GM18502 (cell line): Measurements from ENCODE around the gene PDZD8.
A peak's percentile ranks its signal among the peaks of the same experiment; 100 is the strongest.

Experiments used
- ATAC-seq: cut with Tn5 transposase; IDR thresholded peaks from one replicate; pipeline ENCODE4 v1.9.1; 2021; ENCODE audit warnings: mild to moderate bottlenecking; ENCODE audit not compliant: unreplicated experiment, poor library complexity

PDZD8 gene, protein sequence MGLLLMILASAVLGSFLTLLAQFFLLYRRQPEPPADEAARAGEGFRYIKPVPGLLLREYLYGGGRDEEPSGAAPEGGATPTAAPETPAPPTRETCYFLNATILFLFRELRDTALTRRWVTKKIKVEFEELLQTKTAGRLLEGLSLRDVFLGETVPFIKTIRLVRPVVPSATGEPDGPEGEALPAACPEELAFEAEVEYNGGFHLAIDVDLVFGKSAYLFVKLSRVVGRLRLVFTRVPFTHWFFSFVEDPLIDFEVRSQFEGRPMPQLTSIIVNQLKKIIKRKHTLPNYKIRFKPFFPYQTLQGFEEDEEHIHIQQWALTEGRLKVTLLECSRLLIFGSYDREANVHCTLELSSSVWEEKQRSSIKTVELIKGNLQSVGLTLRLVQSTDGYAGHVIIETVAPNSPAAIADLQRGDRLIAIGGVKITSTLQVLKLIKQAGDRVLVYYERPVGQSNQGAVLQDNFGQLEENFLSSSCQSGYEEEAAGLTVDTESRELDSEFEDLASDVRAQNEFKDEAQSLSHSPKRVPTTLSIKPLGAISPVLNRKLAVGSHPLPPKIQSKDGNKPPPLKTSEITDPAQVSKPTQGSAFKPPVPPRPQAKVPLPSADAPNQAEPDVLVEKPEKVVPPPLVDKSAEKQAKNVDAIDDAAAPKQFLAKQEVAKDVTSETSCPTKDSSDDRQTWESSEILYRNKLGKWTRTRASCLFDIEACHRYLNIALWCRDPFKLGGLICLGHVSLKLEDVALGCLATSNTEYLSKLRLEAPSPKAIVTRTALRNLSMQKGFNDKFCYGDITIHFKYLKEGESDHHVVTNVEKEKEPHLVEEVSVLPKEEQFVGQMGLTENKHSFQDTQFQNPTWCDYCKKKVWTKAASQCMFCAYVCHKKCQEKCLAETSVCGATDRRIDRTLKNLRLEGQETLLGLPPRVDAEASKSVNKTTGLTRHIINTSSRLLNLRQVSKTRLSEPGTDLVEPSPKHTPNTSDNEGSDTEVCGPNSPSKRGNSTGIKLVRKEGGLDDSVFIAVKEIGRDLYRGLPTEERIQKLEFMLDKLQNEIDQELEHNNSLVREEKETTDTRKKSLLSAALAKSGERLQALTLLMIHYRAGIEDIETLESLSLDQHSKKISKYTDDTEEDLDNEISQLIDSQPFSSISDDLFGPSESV

DNA sequence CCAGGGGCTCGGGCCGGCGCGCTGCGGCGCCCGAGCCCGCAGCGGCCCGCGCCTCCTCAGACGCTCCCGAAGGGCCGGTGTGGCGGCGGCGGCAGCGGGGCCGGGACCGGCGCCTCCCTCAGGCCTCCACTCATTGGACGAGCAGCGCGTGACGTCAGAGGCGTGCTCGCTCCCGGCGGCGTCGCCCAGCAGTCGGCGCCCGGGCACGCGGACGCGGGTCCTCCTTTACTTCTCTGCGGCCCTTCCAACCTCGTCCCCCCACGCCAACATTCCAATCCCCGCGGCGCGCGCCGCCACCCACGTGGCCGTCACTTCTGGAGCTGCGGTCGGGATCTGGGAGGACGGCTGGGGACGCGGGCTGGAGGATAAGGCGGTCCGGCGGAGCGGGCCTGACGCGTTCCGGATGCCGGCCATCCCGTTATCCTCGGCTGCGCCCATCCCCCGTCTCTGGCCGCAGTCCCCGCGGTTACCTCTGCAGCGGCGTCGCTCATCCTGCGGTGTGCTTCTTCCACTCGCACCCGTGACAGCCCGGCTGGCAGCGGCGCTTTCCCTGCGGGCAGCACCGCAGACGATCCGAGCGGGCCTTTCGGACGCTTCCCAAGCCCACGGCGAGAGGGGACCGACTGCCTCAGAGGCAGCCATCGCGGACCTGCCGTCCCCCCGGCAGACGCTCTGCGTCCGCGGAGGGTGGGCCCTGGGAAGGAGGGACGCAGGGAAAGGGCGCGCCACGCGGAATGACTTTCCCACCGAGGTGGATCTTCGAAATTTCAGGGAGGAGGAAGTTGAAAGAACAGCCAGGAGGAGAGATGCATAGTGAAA lies at the start of gene PDZD8:
Gene PDZD8 (minus strand): TSS at position 81 of the 819 bp plus-strand sequence. CDS start 213 bp downstream, outside the sequence.
- ATAC-seq, result peak; percentile 86

DNA sequence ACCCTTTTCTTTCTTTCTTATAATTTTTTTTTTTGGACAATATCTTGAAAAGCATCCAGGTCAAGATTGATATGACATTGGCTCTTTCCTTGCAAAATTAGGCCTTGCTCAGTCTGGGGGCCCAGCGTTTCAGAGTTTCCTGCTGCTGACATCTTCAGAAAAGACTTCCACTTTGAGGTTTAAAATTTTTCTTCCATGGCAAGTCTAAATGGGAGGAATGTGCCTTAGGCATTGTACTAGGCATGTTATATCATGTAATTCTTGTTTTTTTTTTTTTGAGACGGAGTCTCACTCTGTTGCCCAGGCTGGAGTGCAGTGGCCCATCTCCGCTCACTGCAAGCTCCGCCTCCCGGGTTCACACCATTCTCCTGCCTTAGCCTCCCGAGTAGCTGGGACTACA lies 48.9 kb upstream of the PDZD8 start:
- ATAC-seq, result no peak

DNA sequence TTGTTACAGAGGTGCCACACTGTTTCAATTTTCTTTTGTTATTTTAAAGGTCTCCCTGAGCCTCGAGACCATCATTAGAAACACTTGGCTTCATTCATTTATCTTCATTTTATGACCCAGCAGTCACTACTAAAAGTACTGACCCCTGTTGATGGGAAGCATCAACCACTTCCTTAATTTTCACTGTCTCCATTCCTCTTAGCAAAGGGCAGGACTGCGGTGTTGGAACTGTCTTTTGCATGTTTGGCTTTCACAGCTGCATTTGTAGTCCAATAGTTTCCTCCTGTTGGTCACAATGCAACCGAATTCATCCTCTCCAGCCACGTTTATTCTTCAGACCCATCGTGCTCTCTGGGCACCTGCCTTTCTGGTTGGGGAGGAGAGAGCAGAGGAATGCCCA lies 46.7 kb upstream of the PDZD8 start:
- no peak for ATAC-seq

DNA sequence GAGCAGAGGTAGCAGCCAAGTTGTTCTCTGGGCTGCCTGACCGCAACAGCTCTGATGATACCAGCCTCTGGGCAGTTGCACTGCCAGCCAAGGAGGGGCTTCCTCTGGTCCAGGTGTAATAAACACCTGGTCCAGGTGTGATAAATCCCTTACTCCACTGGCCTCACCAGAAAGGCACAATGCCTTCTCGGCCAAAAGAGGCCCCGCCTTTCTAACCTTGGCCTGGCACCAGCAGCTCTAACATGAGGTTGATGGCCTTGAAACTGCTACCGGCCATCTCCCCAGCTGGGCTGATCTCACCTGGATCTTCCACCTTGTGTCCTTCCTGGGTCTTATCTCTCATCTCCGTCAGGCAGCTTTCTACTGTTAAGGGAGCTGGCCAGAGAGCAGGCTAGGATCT lies 45.5 kb upstream of the PDZD8 start:
- no peak for ATAC-seq

GRCh38 chr10:117419921-117420320 lies 44.7 kb upstream of the PDZD8 start:
- no peak for ATAC-seq

DNA sequence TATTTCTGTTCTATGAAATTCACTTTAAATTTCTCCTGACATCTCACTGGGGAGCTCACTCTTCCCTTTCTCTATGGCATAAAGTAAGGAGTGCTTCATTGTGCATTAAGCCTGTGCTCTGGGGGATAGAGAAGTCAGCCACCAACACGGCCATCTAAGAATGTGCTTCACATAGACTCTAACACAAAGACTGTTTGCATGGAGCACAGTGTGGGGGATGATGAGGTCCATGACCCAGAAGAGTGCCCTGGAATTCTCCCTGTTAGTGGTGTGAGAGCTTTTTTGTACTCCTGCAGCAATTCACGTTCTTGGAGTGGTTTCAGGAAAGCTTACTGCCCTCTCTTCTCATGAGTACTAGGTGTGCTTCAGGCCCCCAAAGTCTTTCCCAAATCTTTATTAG lies 43.9 kb upstream of the PDZD8 start:
- no peak for ATAC-seq

- ATAC-seq, result no peak
These were observed 42.9 kb upstream of the PDZD8 start for GRCh38 chr10:117418121-117418520.

GRCh38 chr10:117417196-117417595 lies 42.0 kb upstream of the PDZD8 start:
- no peak for ATAC-seq

- ATAC-seq, result no peak
These were observed 38.8 kb upstream of the PDZD8 start for GRCh38 chr10:117413928-117414618.

DNA sequence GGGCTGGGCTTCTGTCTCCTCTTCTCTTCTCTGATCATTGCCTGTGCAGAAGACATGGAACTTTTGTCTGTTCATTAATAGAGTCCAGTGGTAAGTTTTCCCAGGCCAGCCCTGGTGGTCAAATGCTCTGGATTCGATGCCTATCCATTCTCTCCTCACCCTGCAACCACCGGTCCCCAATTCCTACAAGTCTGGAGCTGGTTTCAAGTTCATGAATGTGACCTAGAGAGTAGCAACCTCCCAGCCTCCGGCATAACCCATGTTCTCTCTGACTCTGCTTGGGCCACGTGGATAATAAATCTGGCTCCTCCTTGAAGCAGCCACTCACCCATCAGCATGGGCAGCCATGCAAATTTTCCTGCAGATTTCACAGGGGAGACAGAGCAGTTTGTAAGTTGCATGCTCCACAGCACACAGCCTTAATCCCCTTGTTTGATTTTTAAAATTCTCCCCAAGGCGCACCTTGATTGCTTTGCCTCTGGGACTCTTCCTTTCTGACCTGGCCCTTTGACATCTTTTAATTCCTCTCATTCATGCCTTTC lies 37.3 kb upstream of the PDZD8 start:
- no peak for ATAC-seq

GRCh38 chr10:117411479-117412399 lies 36.5 kb upstream of the PDZD8 start:
- no peak for ATAC-seq

GRCh38 chr10:117410557-117410956 lies 35.3 kb upstream of the PDZD8 start:
- ATAC-seq, result no peak

DNA sequence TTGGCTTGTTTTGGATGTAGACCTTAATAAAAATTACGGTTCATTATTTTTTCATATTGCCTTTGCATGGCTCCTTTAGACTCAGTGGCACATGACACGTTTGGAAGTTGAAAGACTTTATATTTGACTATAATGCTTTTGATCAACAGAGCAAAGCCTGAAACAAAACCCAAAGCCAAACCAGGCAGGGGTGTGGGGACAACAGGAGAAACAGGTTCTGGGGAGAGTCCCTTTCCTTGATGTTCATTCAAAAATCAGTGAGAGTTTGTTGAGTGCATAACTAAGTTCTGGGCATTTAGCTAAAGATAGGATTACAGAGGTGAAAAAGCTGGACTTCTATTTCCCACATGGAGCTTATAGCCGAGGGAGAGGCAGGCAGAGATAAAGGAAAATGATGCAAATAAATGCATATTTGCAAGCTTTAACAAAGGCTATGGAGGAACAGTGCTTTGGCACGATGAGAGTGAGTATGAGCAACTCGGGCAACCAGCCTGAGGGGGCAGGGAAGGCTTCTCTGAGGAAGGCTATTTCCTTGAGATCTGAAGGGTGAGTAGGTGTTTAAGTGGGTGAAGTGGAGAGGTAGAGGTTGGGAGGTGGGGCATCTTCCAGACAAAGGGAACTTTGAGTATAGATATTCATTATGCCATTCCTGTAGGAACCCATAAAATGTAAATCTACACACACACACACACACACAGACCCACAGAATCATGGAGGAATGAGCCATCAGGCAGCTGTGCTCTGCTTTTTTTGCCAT lies 34.5 kb upstream of the PDZD8 start:
- no peak for ATAC-seq

DNA sequence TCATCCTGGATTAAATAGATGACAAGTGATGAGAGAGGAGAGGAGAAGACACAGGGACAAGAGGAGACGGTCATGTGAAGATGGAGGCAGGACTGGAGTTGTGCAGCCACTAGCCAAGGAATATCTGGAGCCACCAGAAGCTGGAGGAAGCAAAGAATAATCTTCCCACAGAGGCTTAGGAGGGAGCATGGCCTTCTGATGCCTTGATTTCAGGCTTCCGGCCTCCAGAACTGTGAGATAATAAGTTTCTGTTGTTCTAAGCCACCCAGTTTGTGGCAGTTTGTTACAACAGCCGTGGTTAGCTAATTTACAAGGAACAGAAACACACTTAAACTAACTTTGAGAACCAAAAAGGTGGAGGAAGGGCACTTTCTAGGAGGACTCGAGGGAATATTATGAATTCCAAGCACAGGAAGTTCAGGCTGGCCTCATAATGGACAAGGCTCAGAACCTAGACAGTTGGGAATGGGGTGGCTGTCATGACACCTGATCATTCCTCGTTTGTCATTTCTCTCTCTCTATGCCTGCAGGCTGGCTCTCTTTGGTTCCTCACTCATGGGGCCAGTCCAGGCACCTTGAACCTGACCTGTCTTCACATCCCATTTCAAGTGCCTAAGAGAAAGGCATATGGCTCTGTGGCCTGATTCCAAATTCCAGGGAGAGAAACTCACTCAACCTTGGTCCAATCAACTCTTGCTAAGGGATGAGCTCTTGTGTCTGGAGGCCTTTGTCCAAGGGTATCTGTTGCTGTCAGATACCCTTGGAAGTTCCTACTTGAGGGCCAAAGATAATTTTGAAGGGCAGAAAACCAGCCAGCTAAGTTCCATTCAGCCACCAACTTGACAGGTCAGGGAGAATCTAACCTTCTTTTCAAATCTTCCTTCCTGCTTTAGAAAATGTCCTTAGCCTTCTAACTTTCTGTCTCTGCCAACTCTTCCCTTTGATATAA lies 33.5 kb upstream of the PDZD8 start:
- no peak for ATAC-seq

DNA sequence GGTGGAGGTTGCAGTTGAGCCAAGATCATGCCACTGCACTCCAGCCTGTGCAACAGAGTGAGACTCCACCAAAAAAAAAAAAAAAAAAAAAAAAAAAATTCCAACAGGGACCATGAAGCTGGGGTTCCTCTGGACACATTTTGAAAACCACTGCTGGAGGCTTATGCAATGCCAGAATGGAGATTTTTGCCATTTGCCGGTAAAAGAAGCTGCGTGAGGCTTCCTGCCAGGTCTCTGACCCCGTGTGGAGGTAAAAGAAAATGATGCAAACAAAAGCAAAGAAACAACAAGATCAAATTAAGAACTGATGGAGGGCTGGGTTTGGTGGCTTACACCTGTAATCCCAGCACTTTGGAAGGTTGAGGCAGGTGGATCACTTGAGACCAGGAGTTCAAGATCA lies 30.5 kb upstream of the PDZD8 start:
- ATAC-seq, result no peak

- no peak for ATAC-seq
These were observed 25.1 kb upstream of the PDZD8 start for GRCh38 chr10:117400329-117400728.
